Ramos (cell line): ENCODE data around the gene SERPINB5.
"Not testable (repeated sequence)": the region's sequence is repeated elsewhere in the genome, so short reads cannot be mapped to it uniquely, and the experiment has no call there.

ENCODE experiments used
- in situ Hi-C: fragments of 300-500 bp; cut with MboI; formaldehyde crosslinking; loops from one replicate; pipeline ENCODE4 v1.14.3; 2022; ENCODE audit warnings: low sequenced_read_pairs; ENCODE audit not compliant: unreplicated experiment

SERPINB5 gene

GRCh38 chr18:63476668-63477067, at the start of gene SERPINB5:
TSS of gene SERPINB5 (plus strand) at chr18:63476958. CDS start at chr18:63484429, 7,471 bp downstream.
- in situ Hi-C loops: no loop called here

- in situ Hi-C loops: loop anchor here (25.0 kb wide), 1 partner anchor 290 kb away; no protein-coding TSS in a partner anchor
Observed at GRCh38 chr18:63427558-63427957, 49.2 kb upstream of the SERPINB5 start.

GRCh38 chr18:63430526-63430925, 46.2 kb upstream of the SERPINB5 start:
- in situ Hi-C loops: loop anchor here (10.0 to 25.0 kb wide), 2 partner anchors 293 to 416 kb away; no protein-coding TSS in a partner anchor

- in situ Hi-C loops: loop anchor here (10.0 to 25.0 kb wide), 2 partner anchors 294 to 416 kb away; no protein-coding TSS in a partner anchor
Observed at GRCh38 chr18:63431180-63431579, 45.6 kb upstream of the SERPINB5 start.

- in situ Hi-C loops: loop anchor here (10.0 to 25.0 kb wide), 2 partner anchors 296 to 419 kb away; no protein-coding TSS in a partner anchor
Observed at GRCh38 chr18:63433334-63433866, 43.4 kb upstream of the SERPINB5 start.

- in situ Hi-C loops: loop anchor here (10.0 to 25.0 kb wide), 2 partner anchors 301 to 423 kb away; no protein-coding TSS in a partner anchor
Observed at GRCh38 chr18:63438181-63438580, 38.6 kb upstream of the SERPINB5 start.

GRCh38 chr18:63439334-63439733, 37.4 kb upstream of the SERPINB5 start:
- in situ Hi-C loops: loop anchor here (10.0 to 25.0 kb wide), 2 partner anchors 302 to 425 kb away; no protein-coding TSS in a partner anchor

- in situ Hi-C loops: loop anchor here (25.0 kb wide), 1 partner anchor 303 kb away; no protein-coding TSS in a partner anchor
Observed at GRCh38 chr18:63440219-63440618, 36.5 kb upstream of the SERPINB5 start.

- in situ Hi-C loops: loop anchor here (25.0 kb wide), 1 partner anchor 304 kb away; no protein-coding TSS in a partner anchor
Observed at GRCh38 chr18:63440881-63441280, 35.9 kb upstream of the SERPINB5 start.

- in situ Hi-C loops: loop anchor here (25.0 kb wide), 1 partner anchor 307 kb away; no protein-coding TSS in a partner anchor
Observed at GRCh38 chr18:63443829-63444228, 32.9 kb upstream of the SERPINB5 start.

- in situ Hi-C loops: loop anchor here (25.0 kb wide), 1 partner anchor 307 kb away; no protein-coding TSS in a partner anchor
Observed at GRCh38 chr18:63444580-63444979, 32.2 kb upstream of the SERPINB5 start.

- in situ Hi-C loops: loop anchor here (25.0 kb wide), 1 partner anchor 308 kb away; no protein-coding TSS in a partner anchor
Observed at GRCh38 chr18:63445037-63445436, 31.7 kb upstream of the SERPINB5 start.

GRCh38 chr18:63446266-63446665, 30.5 kb upstream of the SERPINB5 start:
- in situ Hi-C loops: loop anchor here (25.0 kb wide), 1 partner anchor 309 kb away; no protein-coding TSS in a partner anchor

- in situ Hi-C loops: loop anchor here (25.0 kb wide), 1 partner anchor 310 kb away; no protein-coding TSS in a partner anchor
Observed at GRCh38 chr18:63447066-63447465, 29.7 kb upstream of the SERPINB5 start.

GRCh38 chr18:63449426-63449825, 27.3 kb upstream of the SERPINB5 start:
- in situ Hi-C loops: loop anchor here (25.0 kb wide), 1 partner anchor 312 kb away; no protein-coding TSS in a partner anchor

GRCh38 chr18:63451799-63452660, 24.7 kb upstream of the SERPINB5 start:
- in situ Hi-C loops: no loop called here

- in situ Hi-C loops: not testable (repeated sequence)
Observed at GRCh38 chr18:63452751-63453150, 24.0 kb upstream of the SERPINB5 start.

- in situ Hi-C loops: no loop called here
Observed at GRCh38 chr18:63454497-63454896, 22.3 kb upstream of the SERPINB5 start.

GRCh38 chr18:63457977-63458376, 18.8 kb upstream of the SERPINB5 start:
- in situ Hi-C loops: no loop called here

- in situ Hi-C loops: no loop called here
Observed at GRCh38 chr18:63460414-63460813, 16.3 kb upstream of the SERPINB5 start.
